ENCODE measurements around the gene STRADB.

DNA sequence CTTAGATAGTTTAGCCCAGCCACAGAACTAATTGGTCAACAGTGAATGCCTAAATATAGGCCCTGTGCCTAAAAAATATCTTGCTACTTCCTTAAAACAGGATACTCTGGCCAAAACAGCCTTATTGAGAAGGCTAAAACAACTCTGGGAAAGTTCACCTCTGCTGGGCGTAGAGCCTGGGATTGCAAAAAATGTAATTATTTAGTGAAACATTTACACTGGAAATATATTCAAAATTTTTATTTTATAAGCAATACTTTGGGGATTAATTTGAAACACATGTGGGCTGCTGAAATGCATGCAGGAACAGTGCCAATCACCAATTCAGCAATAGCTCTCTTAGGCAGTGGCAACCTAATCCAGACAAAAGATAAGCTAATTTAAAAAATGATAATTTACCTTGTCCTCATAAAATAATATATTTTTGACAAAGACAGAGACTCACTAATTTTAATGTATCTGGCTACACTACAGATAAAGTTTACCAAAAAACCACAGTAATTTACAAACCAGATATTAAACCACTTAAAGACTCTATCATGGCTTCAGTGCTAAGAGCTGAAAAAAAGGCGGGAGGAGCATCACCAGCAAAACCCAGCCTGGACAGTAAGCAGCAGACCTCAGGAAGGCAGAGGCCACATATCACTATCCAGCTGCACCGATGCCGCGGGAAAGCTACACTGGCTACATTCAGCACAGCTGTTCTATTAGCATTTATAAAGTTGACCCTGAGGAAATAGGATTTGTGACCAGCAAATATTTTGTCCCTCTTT lies 18.7 kb upstream of the STRADB start:
- TF ChIP-seq CTCF (conservative IDR thresholded peaks at IDR 0.05; ENCODE audit: low read depth, low read length) (no peak), RCOR1 (IDR thresholded peaks at IDR 0.05; ENCODE audit: insufficient replicate concordance, low read length) (no peak), MXI1 (IDR thresholded peaks at IDR 0.05; ENCODE audit: borderline replicate concordance, low read depth, low read length) (no peak), ELK1 (IDR thresholded peaks at IDR 0.05; ENCODE audit: borderline replicate concordance, low read depth, low read length) (no peak), POLR2A (IDR thresholded peaks at IDR 0.05; ENCODE audit: low read depth, low read length) (no peak), FOS (IDR thresholded peaks at IDR 0.05; ENCODE audit: low read depth, low read length) (no peak), NFE2L2 (IDR thresholded peaks at IDR 0.05; ENCODE audit: low read depth, low read length) (no peak), MAFK (IDR thresholded peaks at IDR 0.05; ENCODE audit: low read depth, low read length) (no peak), RFX5 (IDR thresholded peaks at IDR 0.05; ENCODE audit: low read depth, low read length) (no peak), CEBPB (IDR thresholded peaks at IDR 0.05; ENCODE audit: low read depth, low read length) (no peak), SMC3 (IDR thresholded peaks at IDR 0.05; ENCODE audit: low read depth, low read length) (no peak), CHD1 (IDR thresholded peaks at IDR 0.05; ENCODE audit: low read depth, low read length) (no peak)
- TF ChIP-seq, protein P1, sequence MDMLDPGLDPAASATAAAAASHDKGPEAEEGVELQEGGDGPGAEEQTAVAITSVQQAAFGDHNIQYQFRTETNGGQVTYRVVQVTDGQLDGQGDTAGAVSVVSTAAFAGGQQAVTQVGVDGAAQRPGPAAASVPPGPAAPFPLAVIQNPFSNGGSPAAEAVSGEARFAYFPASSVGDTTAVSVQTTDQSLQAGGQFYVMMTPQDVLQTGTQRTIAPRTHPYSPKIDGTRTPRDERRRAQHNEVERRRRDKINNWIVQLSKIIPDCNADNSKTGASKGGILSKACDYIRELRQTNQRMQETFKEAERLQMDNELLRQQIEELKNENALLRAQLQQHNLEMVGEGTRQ (IDR thresholded peaks at IDR 0.05; ENCODE audit: low read depth, low read length) = no peak
